ENCODE data around the gene URM1. TPM values are rescaled to one million over a fixed set of nuclear protein-coding genes. Genes with fewer than 3 reads are reported as not detected.
"Not testable (repeated sequence)": the region's sequence is repeated elsewhere in the genome, so short reads cannot be mapped to it uniquely, and the experiment has no call there.

Gene URM1
- total RNA-seq, 6 experiments from 2014 or later: 16.6 to 25.9 (median 22.2) TPM

DNA sequence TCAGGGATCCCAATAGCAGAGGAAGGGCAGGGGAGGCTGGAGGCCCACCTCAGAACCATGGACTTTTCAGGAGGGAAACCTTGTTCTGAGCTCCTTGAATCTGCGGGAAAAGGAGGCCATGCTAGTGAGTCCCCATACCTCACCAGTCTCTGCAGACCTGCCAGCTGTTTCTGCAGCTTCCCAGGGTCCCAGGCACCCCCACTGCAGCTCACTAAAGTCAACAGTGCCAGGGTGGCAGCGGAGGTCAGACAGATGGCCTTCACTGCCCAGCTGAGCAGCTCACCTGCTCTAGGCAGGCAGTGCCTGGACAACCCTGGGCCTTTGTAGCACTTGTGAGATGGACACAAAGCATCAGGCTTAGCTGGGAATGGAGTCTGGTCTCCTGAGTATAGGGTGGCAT, 35.3 kb upstream of the URM1 start:
- intact Hi-C loops (cut with DNase I): no loop called here
- DNase-seq (no peak), ATAC-seq (no peak)
- H3K4me1 ChIP-seq: peaks cover 0 to under 1% (median 0%) of the 10 kb centered on the region in 4 donors
- no peak overlapping the region for H3K27ac ChIP-seq
- no peaks in the 10 kb centered on the region for H3K9me3 ChIP-seq
- no peak overlapping the region for H3K4me3 ChIP-seq
- no peaks in the 10 kb centered on the region for H3K27me3 ChIP-seq
- peaks cover 0 to 3% (median 2%) of the 10 kb centered on the region in 4 donors for H3K36me3 ChIP-seq
- no peak for TF ChIP-seq POLR2A (IDR thresholded peaks at IDR 0.05)
- TF ChIP-seq, protein P1, sequence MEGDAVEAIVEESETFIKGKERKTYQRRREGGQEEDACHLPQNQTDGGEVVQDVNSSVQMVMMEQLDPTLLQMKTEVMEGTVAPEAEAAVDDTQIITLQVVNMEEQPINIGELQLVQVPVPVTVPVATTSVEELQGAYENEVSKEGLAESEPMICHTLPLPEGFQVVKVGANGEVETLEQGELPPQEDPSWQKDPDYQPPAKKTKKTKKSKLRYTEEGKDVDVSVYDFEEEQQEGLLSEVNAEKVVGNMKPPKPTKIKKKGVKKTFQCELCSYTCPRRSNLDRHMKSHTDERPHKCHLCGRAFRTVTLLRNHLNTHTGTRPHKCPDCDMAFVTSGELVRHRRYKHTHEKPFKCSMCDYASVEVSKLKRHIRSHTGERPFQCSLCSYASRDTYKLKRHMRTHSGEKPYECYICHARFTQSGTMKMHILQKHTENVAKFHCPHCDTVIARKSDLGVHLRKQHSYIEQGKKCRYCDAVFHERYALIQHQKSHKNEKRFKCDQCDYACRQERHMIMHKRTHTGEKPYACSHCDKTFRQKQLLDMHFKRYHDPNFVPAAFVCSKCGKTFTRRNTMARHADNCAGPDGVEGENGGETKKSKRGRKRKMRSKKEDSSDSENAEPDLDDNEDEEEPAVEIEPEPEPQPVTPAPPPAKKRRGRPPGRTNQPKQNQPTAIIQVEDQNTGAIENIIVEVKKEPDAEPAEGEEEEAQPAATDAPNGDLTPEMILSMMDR (IDR thresholded peaks at IDR 0.05): no peak
- WGBS (ENCODE audit: insufficient coverage, low coverage, low lambda C conversion rate, missing lambda C conversion rate): 83% methylated on average over 1 of the region's 2 CpGs

DNA sequence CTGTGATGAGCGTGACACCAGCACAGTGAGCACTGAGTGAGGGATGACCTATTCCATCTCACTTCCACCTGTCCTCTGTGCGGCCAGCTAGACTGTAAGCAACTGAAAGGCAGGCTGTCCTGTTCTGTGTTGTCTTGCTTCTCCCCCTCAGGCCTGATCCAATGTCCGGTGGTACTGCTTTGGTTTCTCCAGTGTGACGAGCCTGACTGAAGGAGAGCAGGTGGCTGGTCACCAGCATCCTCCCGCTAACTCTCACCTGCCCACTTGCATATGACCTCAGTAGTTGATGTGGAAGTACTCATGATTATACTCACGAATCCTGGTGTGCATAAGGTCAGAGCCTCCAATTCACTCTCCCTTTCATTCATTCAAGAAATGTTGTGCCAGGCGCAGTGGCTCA, 33.2 kb upstream of the URM1 start:
- H3K27me3 ChIP-seq: no peaks in the 10 kb centered on the region
- H3K27ac ChIP-seq: no peak overlapping the region
- intact Hi-C loops (cut with DNase I): no loop called here
- TF ChIP-seq, protein P1 (IDR thresholded peaks at IDR 0.05): no peak
- DNase-seq (no peak), ATAC-seq (no peak)
- peaks cover 0 to 3% (median under 1%) of the 10 kb centered on the region in 4 donors for H3K36me3 ChIP-seq
- H3K4me1 ChIP-seq: peaks cover 0 to 6% (median 0%) of the 10 kb centered on the region in 4 donors
- H3K4me3 ChIP-seq: no peak overlapping the region
- no peaks in the 10 kb centered on the region for H3K9me3 ChIP-seq
- WGBS (ENCODE audit: insufficient coverage, low coverage, low lambda C conversion rate, missing lambda C conversion rate): 90% methylated on average over 6 of the region's 7 CpGs

DNA sequence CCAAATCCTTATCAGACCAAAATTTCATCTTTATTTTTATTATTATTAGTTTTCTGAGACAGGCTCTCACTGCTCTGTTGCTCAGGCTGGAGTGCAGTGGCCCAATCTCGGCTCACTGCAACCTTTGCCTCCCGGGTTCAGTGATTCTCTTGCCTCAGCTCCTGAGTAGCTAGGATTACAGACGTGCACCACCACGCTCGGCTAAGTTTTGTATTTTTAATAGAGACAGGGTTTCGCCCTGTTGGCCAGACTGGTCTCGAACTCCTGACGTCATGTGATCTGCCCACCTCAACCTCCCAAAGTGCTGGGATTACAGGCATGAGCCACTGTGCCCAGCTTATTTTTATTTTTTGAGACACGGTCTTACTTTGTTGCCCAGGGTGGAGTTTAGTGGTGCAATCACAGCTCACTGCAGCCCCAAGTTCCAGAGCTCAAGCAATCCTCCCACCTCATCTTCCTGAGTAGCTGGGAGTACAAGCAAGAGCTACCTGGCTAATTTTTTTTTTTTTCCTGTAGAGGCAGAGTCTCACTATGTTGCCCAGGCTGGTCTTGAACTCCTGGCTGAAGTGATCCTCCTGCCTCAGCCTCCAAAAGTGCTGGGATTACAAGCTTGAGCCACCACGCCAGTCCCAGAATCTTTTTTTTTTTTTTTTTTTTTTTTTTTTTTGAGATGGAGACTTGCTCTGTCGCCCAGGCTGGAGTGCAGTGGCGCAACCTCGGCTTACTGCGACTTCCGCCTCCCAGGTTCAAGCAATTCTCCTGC, 32.1 kb upstream of the URM1 start:
- H3K27ac ChIP-seq; H3K4me1 ChIP-seq; H3K27me3 ChIP-seq; DNase-seq; H3K9me3 ChIP-seq; ATAC-seq; H3K4me3 ChIP-seq; intact Hi-C loops (cut with DNase I); H3K36me3 ChIP-seq: not testable (repeated sequence)
- WGBS (ENCODE audit: insufficient coverage, low coverage, low lambda C conversion rate, missing lambda C conversion rate): 69% methylated on average over 5 of the region's 15 CpGs

DNA sequence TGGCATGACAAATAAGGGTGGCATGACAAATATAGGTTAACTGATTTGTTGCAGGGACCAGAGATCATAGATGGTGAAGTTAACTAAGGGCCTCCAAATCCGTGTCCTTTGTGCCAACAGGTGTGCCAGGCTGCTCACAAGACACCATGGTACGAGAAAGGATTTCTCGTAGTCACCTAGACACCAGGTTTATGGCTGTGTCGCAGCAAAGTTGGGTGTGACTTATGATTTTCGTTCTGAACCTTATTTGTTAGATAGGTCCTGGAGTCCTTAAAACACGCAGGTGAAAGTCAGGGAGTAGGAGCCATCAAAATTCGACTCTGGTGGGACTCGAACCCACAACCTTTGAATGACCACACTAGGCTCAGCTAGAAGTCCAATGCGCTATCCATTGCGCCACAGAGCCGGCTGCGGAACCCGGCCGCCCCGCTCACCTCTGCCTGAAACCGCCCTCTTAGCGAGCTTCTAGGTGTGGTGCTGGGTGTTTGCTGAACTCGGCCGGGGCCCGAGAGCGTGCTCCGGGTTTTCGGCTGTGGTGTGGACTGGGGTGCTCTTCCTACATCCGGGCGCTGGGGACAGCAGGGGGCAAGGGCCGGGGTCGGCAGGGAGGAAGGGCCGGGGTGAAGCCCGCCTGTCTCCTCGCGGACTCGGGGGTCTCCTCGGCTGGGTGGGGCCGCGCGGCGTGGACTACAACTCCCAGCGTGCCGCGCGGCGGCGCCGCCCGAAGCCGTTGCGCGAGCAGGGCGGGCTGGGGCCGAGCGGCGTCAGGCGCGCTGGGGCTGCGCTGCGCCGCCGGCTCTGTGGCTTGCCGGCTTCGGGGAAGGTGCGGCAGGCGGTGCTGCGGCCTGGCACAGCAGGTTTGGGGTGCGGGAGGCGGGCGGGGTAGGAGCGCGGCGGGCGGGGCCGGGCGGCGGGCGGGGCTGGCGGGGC, 31.1 kb upstream of the URM1 start, which contains the start of gene SLC27A4:
SLC27A4 (plus strand) TSS at position 767 of the 930 bp plus-strand sequence. CDS start 2,606 bp downstream, outside the sequence.
- ATAC-seq: peak; percentile 87 to 94 (median 90)
- WGBS (ENCODE audit: insufficient coverage, low coverage, low lambda C conversion rate, missing lambda C conversion rate): 9% methylated on average over 24 of the region's 75 CpGs
- Histone ChIP-seq H3K9me3 (no peaks in the 10 kb centered on the region), H3K4me1 (peaks cover 0 to 6% (median 0%) of the 10 kb centered on the region in 4 donors), H3K27me3 (no peaks in the 10 kb centered on the region), H3K4me3 (peak within 1 kb of the TSS; percentile 69 to 82 (median 74)), H3K36me3 (peaks cover 0 to 18% (median 2%) of the 10 kb centered on the region in 4 donors), H3K27ac (peak within 1 kb of the TSS; percentile 57 to 64 (median 61))
- peak; percentile 87 to 90 (median 90) for DNase-seq
- intact Hi-C loops (cut with DNase I): loop anchor here (10.0 kb wide), 1 partner anchor 45 kb away; no protein-coding TSS in a partner anchor
- TF ChIP-seq POLR2A (IDR thresholded peaks at IDR 0.05): peak; percentile 56
- TF ChIP-seq, protein P1 (IDR thresholded peaks at IDR 0.05): no peak
